ENCODE data around the gene BORCS6.
"Not testable (repeated sequence)": the region's sequence is repeated elsewhere in the genome, so short reads cannot be mapped to it uniquely, and the experiment has no call there.

The BORCS6 gene

DNA sequence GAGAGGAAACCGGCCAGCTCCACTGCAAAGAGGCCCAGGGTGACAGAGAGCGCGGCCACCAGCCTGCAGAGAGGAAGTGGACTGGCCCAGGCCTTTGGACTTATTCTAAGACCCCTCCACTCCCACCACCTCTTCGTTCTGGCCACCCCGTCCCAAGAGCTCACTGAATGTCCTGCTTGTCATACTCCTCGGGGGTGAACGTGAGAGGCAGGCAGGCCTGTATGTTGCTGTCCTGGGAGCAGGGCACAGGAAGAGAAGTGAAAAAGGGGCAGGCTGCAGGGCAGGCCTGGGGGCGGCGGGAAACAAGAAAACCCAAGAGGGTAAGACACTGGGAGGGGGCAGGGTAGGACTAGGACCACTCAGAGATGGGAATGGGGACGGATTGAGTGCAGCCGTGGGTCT lies 14.2 kb downstream of the BORCS6 start:
- no peak for FAIRE-seq
- DNase-seq (ENCODE audit: low spot score), result no peak

DNA sequence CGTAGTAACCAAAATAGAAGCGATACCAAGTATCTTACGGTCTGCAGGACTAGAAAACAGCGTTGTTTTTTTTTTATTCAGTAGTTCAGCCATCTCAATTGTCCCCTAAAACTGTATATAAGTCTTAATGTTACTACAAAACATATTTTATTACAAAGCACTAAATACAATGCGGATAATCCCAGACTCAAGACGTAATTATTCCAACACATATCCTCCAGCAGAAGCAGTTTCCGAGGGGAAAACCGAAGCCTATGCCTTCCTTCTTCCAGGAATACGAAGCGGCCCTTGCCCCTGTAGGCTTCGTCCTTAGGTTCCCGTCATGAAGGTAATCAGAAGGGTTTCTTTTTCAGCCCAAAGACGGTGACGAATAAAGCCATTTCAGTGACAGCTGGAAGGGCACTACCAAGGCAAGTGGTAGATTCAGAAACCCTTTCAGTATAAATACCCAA lies 16.1 kb downstream of the BORCS6 start:
- FAIRE-seq (no peak), DNase-seq (ENCODE audit: low spot score) (no peak)

DNA sequence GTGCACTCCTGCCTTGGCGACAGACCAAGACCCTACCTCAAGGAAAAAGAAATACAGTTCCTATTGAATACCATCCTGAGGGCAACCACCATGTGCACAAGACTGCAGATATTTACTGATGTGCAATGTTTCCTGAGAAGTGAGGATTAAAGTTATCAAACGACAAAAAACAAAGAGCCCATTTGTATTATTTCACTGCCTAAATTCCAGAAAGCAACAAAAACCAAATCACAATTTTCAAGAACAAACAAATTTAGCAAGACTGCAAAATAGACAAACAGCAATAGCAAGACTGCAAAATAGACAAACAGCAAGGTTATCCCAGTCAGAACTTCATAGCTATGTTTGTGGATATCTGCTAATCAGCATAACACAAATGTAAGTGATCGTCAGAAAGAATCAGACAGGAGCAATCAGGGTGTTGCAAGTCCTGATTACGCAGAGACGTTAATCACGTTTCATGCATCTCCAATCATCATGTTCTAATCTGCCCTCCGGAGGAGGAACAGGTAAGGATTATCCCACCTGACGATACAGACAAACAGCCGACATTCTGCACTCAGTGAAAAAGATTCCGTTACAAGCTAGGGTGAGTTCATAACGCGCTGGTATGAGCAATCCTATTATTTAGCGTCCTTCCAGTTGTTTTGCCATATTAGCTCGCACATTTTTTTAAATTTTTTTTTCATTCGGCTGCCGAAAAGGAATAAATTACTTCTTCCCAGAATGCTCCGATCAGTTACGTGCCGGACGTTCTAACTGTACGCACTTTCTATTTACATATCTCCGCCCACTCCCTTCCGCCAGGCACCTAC lies 16.7 kb downstream of the BORCS6 start:
- FAIRE-seq, result peak; percentile 65
- peak; percentile 98 for DNase-seq (ENCODE audit: low spot score)

DNA sequence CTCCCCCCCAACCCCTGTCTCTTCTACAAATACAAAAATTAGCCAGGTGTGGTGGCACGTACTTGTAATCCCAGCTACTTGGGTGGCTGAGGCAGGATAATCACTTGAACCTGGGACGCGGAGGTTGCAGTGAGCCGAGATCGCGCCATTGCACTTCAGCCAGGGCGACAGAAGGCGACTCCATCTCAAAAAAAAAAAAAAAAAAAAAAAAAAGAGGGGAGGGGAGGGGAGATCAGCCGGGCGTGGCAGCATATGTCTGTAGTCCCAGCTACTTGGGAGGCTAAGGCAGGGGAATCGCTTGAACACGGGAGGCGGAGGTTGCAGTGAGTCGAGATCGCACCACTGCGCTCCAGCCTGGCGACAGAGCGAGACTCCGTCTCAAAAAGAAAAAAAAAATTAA lies 19.8 kb downstream of the BORCS6 start:
- not testable (repeated sequence) for FAIRE-seq; DNase-seq (ENCODE audit: low spot score)

DNA sequence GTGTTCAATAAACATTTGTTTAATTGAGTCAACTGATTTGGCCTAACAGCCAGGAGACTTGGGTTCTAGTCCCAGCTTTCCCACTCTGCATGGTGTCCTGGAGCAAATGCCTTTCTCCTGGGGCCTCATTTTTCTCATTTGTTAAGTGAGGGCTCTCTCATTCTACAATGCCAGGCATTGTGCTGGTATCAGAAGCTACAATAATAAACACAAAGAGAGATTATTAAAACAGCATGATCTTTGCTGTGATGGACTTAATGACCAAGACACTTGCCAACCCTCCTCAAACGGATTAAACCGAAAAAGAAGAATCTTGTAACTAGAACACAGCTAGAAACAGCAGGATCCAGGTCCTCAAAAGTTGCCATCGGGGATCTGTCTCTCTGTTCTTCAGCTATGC lies 22.5 kb downstream of the BORCS6 start:
- FAIRE-seq (no peak), DNase-seq (ENCODE audit: low spot score) (no peak)

DNA sequence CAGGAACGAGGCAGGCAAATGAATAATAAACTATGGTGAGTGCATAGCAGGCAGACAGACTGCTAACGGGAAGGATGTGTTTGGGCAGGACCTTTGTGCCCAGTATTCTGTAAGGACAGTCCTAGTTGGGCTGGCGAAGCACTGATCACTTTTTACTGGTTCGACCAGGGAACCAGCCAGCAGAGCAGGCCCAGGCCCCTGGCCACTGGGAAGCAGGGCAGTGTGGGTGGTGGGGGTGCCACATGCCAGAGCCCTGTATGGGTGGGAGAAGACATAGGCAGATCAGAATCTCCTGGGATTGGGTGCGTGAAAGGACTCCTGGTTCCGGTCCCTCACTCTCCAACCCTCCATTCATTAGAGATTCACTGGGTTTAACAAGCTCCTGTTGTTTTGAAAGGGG lies 23.2 kb downstream of the BORCS6 start:
- FAIRE-seq, result no peak
- DNase-seq (ENCODE audit: low spot score), result no peak

DNA sequence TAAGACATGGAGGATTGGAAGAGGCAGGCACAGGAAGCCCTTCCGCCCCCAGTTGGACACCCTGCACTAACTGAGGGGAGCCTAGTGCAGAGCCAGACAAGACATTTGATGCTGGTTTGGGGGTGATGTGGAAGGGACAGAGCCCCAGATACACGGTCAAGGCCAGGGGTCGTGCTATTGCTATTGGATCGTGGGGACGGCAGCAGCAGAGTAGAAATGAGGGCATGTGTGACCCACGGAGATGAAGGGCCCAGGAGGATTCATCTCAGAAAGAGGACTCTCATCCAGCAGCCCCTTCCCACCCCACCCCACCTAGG lies 25.2 kb downstream of the BORCS6 start:
- DNase-seq (ENCODE audit: low spot score) (no peak), FAIRE-seq (no peak)

DNA sequence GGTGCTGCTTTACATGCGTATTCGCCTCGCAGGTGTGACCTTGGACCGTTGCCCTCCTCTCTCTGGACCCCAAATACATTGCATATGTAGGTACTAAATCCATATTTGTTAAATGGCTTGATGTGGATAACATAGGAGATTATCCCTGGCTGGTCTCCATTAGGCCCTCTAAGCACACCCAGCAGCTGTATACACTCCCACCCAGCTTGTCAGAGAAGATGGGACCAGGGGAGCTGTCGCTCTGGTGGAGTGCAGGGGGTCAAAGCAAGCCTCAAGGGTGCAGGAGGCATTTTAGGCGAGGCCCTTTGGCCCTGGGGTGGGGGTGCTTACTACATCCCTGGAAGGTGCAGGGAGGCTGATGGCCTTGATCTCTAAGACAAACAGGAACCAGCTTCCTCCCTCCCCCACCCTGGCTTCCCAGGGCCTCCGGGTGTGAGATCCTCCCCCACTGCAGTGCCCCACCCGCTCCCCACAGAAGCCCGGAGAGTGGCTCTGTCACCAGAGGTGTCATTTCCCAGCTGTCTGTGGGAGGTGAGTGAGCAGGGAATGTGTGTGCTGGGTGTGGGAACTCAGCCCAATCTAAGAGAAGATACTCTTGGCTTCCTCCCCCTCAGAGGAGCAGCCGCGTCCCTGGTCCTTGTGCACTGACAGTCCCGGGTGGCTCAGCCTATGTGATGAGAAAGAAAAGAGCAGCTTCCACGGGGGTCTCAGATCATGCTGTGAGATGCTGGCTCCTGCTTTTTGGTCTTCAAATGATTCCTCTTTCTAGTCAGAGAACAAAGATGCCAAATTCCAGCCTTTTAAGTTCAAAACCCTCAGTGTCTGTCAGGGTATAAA lies 25.8 kb downstream of the BORCS6 start:
- peak; percentile 74 for FAIRE-seq
- DNase-seq (ENCODE audit: low spot score), result peak; percentile 75

DNA sequence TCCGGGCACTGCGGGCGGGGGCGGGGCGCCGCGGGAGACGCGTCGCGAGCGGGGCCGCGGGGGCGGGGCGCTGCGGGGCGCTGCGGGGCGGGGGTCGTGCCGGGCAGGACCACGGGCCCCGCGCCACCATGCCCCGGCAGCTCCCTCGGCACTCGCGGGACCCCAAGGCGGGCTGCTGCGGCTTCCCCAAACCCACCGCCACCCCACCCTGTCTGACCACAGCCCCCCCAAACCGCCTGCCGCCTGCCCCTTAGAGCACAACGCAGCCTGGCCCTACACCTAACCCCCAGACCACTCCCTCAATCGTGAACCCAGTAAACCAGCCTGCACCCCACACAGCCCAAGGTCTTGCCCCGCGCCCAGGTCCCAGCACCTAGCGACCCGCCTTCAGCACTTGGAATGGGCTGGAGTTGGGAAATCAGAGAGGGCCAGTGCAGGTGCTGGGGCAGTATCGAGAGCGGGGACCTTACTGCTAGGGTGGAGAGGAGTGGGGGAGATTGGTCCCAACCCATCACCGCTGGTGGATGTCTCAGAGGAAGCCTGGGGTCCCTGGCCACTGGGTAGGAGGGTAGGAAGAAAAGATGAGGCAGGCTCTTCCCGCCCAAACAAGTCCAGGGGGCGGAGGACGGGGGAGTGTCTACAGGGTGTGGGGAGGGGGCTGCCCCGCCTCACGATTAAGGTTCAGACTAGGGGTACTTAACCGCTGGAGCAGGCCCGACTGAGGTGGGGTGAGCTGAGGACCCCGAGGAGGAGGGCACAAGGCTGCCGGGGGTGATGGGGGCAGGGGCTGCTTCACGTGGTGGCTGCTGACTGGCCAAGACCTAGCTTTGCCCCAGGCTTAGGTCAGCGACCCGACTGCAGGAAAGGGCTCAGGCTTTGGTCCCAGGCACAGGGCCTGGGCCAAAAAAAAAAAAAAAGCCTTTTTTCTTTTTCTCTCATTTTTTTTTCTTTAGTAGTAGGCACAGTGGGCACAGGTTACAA lies 26.7 kb downstream of the BORCS6 start:
- FAIRE-seq, result no peak
- DNase-seq (ENCODE audit: low spot score), result no peak

DNA sequence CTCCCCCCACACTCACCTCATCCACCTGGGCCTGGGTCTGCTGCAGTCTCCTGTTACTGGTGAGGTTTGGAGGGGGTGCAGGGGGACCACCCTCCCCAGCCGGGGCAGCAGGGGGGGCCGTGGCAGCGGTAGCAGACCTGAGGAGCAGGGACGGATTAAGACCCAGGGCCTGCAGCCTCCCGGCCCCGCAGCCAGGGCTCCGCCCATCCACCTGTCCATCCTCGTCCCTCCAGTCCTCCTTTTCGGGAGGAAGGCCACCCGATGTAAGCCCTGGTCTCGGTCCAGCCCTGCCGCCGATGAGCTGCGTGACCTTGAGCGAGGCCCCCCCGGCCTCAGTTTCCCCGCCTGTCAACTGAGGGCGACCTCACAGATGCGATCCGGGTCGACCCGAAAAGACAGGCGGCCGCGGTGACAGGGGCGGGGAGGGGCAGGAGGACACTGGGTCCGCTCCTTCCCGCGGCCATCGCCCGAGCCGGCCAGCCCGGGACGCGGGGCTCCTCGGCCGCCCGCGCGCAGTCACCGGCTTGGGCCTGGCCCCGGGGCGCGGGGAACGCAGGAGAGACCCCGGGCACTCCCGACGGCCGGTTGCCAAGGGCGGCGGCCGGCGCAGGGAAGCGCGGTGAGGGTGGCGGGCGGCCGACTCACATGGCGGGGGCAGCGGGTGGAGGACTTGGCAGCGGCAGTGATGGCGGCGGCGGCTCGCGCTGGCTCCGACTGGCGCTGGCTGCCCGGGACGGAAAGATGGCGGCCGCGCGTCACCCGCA lies 27.6 kb downstream of the BORCS6 start, which contains the start of gene VAMP2:
Gene VAMP2 (minus strand): TSS at position 716 of the 764 bp plus-strand sequence. CDS start 69 bp downstream, at position 647.
- FAIRE-seq, result no peak
- DNase-seq (ENCODE audit: low spot score), result no peak

DNA sequence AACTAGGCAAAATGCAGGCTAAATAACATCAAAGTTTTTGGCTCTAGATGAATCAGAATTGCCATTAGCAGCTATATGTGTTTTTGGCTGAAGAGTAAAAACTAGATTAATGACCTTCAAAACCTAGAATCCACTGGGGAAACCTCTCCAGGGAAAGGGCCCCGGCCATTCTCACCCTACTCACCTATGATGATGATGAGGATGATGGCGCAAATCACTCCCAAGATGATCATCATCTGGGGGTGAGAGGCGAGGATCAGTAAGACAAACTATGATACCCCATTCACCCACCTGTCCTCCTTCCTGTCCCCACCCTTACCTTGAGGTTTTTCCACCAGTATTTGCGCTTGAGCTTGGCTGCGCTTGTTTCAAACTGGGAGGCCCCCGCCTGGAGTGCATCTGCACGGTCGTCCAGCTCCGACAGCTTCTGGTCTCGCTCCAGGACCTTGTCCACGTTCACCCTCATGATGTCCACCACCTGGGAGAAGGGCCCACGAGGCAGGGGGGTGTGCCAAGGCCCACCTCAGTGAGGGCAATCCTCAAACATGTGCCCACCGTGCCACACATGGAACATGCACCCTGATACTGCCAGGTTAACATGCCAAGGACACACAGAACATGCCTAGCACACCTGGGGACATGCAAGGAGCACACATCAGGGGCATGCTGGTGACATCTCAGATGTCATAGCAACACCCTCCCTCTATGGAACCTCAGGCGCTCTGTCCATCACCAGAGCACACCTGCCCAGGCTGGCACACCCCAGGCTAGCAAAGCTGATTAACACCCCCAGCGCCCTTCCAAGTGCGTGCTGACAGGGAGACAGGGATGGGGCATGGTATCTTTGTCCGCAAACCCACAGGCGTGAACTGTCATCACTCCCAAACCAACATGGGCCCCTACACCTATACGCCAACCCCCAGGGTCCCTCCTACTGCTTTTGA lies 28.4 kb downstream of the BORCS6 start:
- FAIRE-seq (no peak), DNase-seq (ENCODE audit: low spot score) (no peak)

DNA sequence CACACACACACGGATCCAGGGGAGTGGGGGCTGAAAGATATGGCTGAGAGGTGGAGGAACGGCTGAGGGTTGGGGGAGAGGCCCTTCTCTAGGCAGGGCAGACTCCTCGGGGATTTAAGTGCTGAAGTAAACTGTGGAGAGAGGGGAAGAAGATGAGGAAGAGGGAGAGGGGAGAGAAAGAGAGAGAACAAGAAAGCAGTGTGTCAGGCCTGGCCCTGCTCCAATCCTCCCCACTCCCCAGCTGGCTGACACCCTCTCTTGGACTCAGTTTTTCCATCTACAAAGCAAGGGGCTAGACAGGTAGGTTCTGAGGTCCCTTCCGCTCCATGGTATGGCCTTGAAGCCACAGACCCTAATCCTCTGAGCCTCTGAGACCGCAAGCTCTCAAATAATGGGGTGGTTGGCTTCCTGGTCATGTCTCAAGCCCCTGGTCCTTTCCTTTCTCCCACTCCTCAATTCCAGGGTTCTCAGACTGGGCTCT lies 29.2 kb downstream of the BORCS6 start:
- no peak for FAIRE-seq
- DNase-seq (ENCODE audit: low spot score), result no peak

DNA sequence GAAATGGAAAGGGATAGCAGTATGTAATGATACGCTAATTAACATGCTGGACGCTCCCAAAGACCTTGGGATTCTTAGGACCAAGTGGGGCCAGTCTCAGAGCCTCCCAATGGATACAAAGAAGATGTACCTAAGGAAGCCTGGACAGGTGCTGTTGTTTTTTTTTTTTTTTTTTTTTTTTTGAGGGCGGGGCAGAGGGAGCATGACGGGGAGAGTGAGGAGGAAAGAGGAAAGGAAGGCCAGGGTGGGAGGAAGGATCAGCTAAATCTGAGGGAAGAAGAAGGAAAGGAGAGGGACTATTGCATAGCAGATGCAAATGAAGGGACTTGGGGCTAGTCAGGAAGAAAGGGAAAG lies 29.8 kb downstream of the BORCS6 start:
- DNase-seq (ENCODE audit: low spot score), result no peak

DNA sequence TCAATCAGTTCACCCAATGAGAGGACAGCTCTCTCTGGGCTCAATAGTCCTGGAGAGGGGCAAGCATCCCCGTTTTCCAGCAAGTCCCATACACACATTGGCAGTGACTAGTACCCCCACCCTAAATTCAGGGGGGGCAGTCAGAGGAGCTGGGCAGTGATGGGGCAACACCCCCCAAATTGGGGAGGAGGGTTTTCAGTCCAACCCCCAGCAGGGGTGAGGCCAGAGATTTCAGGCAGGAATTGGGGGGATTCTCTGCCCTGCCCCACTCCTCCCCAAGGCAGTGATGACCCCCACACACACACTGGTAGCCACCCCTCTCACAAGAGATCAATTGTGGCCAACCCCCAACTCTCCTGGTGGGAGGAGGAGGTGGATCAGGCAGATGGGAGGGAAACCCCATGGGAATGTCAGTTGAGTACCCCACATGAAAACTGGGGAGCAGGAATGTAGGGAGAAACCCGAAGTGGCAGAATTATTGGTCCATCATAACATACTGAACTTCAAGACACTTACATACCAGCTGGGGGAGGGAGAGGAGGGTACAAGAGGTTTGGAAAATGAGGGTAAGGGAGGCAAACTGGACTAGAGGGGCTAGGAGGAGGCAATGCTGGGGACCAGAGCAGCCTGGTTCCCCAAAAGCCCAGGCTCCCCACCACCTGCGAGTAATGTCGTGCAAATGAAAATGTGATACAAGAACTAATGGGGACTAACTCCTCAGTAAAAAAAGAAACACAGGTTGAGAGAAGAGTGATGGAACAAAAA lies 30.3 kb downstream of the BORCS6 start:
- no peak for FAIRE-seq

More for the DNA sequence above, 29.8 kb downstream of the BORCS6 start:
- FAIRE-seq, result no peak

DNA sequence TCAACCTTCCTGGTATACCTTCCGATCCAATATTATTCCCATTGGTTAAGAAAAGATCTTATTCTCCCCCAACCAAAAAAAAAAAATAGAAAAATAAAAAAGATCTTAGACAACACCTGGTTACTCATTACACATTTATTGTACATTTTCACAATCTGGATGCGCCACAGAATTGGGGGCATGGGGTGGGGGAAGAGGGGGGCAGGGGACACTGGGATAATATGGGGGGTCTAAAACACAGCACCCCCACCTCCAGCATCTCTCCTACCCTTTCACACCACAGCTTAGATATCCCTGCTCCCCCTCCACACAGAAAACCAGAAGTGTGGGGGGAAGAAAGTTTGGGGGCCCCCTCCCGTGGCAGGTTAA lies 31.0 kb downstream of the BORCS6 start:
- DNase-seq (ENCODE audit: low spot score), result no peak
- no peak for FAIRE-seq

More for the DNA sequence above, 30.3 kb downstream of the BORCS6 start:
- DNase-seq (ENCODE audit: low spot score), result no peak

DNA sequence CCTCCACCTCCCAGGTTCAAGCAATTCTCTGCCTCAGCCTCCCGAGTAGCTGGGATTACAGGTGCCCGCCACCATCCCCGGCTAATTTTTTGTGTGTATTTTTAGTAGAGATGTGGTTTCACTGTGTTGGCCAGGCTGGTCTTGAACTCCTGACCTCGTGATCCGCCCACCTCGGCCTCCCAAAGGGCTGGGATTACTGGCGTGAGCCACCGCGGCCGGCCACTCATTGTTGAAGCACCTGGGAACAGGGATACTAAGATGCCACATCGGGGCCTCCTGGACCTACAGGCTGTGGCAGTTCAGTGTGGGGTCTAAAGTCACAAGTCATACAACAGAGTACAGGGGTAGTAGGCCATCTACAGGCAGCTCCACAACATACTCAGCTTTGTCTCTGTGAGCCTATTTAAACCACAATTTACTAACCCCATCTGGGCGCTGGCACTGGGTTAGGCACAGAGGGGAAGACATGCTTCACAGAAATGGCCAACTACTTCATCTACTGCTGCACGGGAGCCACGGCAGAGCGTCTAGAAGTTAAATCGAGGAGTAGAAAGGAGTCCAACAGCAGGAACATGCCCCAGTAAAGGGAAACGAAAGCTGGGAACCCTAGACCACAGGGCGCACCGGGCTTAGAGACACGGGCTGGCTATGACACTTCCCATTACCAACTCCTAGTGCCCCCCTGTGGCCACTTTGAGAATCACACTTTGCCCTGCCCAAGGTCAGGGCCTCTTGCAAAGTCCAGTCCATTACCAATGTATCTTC lies 31.5 kb downstream of the BORCS6 start:
- DNase-seq (ENCODE audit: low spot score) (peak; percentile 70), FAIRE-seq (peak; percentile 12)

DNA sequence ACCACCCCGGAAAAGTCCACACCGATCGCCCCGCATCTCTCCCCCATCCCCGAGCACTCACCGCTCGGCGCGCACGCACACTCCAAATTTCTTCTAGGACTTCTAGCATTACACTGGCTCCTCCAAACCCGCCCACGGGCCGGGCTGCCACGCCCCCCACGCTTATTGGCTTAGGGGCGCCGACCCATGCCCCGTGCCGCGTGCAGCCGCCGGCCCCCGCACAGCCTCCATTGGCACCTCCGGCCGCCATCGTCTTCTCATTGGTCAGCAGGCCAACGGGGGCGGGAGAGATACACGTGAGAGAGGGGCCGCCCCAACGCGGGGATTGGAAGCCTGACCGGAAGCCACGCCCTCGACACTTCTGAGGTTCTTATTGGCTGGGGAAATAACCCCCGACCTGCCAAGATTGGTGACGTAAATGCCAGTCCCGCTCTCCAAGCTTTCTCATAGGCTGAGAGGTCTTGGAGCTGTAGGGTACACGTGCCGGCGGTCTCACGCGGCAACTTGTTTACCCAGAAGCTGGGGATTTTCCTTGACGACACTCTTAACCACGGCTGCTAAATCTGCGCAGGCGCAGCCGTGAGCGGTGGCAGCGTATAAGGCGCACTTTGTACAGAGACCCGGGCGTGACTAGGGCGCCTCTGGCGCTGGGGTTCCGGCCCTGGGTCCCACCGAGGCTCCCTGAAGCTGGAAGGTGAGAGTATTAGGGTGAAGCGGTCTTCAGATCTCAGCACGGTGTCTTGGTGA lies 33.6 kb downstream of the BORCS6 start:
- DNase-seq (ENCODE audit: low spot score) (peak; percentile 100), FAIRE-seq (peak; percentile 94)
